Tibial artery (tissue), 4 donors: ENCODE data around the gene CCDC91.

Experiments
- DNase-seq, 2 donors: peaks; one replicate each; pipeline ENCODE4 v3.0.0-alpha.2; 2019
- H3K27ac ChIP-seq, 2 donors: fragments of 200-600 bp; sonication (generic) in 1 of 2; 1 replicate in 1 of 2; 2 replicates in 1 of 2; pipeline ENCODE4 v1.5.1; 2018 to 2019; ENCODE audit warnings: mild to moderate bottlenecking in 1 of 2
- H3K27me3 ChIP-seq, 2 donors: fragments of 200-600 bp; sonication (generic) in 1 of 2; one replicate each; pipeline versions ENCODE4 v1.5.1 to v1.6.0; 2016 to 2019
- H3K36me3 ChIP-seq, 3 donors: fragments of 200-600 bp; sonication (generic) in 2 of 3; one replicate each; pipeline ENCODE4 v1.5.1; 2016 to 2019; ENCODE audit warnings: mild to moderate bottlenecking in 2 of 3
- H3K4me1 ChIP-seq, 4 donors: fragments of 200-600 bp; sonication (generic) in 2 of 4; 1 replicate in 3 of 4; 2 replicates in 1 of 4; pipeline ENCODE4 v1.5.1; 2016 to 2019
- H3K4me3 ChIP-seq, 2 donors: fragments of 200-600 bp; sonication (generic) in 1 of 2; 1 replicate in 1 of 2; 2 replicates in 1 of 2; pipeline ENCODE4 v1.5.1; 2018 to 2019; ENCODE audit warnings: mild to moderate bottlenecking in 2 of 2
- H3K9me3 ChIP-seq, 3 donors: fragments of 200-600 bp; sonication (generic) in 1 of 3; one replicate each; pipeline ENCODE4 v1.5.1; 2016 to 2019
- intact Hi-C: fragments of 100-400 bp; cut with DNase I; formaldehyde crosslinking; loops from one replicate; pipeline ENCODE4 v1.15.0; 2023; ENCODE audit warnings: low total_unique reads
- TF ChIP-seq, protein P1 (sequence below), 2 experiments: fragments of 200-600 bp in 1 of 2; fragments of 450-650 bp in 1 of 2; IDR thresholded peaks; one replicate each; pipeline ENCODE4 v1.5.1; 2017 to 2019; ENCODE audit warnings: antibody characterized with exemption in 2 of 2, mild to moderate bottlenecking in 1 of 2, moderate library complexity in 1 of 2

Gene CCDC91

DNA sequence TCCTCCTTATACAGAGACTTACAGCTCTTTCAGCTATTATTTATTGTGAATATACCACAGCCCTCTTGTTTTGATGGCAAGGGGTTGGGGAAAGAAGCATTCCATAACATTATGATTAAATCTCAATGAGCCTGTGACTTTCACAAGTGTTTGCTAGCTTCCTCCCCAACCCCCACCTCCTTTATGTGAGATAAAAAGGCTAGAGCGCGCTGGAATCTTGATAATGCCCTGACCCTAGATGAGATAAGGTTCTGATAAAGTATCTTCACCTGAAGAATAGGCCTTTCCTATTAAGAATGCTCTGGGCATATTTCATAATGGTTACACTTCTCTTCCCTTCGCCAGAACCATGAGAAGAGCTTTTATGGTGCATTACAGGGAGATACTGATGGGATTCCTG lies 236.8 kb downstream of the CCDC91 start:
- no peaks in the 10 kb centered on the region for H3K36me3 ChIP-seq
- no peak overlapping the region for H3K27ac ChIP-seq
- TF ChIP-seq, protein P1, sequence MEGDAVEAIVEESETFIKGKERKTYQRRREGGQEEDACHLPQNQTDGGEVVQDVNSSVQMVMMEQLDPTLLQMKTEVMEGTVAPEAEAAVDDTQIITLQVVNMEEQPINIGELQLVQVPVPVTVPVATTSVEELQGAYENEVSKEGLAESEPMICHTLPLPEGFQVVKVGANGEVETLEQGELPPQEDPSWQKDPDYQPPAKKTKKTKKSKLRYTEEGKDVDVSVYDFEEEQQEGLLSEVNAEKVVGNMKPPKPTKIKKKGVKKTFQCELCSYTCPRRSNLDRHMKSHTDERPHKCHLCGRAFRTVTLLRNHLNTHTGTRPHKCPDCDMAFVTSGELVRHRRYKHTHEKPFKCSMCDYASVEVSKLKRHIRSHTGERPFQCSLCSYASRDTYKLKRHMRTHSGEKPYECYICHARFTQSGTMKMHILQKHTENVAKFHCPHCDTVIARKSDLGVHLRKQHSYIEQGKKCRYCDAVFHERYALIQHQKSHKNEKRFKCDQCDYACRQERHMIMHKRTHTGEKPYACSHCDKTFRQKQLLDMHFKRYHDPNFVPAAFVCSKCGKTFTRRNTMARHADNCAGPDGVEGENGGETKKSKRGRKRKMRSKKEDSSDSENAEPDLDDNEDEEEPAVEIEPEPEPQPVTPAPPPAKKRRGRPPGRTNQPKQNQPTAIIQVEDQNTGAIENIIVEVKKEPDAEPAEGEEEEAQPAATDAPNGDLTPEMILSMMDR (IDR thresholded peaks at IDR 0.05): no peak
- H3K4me1 ChIP-seq: no peaks in the 10 kb centered on the region
- no peak overlapping the region for H3K4me3 ChIP-seq
- no peaks in the 10 kb centered on the region for H3K9me3 ChIP-seq
- no peaks in the 10 kb centered on the region for H3K27me3 ChIP-seq
- DNase-seq: no peak
- intact Hi-C loops: no loop called here

DNA sequence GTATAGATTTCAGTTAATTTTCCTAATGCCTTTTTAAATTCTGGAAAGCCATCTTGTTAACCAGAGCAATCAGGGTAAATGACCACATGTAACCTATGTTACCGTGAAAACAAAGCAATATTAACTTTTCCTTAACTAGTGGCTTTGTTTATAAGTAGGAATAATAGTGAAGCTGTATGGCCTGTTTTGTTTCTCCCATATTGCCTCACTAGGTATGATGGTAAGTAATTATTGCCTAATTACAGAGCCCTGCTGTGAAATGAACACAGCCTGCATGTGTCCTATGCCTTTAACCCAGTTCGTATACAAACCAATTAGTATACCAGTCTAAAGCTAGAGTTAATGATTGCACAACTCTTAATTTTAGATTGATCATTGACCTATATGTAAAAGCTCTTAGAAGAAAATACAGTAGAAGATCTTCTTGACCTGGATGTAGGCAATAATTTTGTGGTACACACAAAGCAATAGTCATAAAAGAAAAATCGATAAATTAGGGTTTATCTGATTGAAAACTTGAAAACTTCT lies 249.9 kb downstream of the CCDC91 start:
- no peak overlapping the region for H3K4me3 ChIP-seq
- no peak for DNase-seq
- intact Hi-C loops: no loop called here

DNA sequence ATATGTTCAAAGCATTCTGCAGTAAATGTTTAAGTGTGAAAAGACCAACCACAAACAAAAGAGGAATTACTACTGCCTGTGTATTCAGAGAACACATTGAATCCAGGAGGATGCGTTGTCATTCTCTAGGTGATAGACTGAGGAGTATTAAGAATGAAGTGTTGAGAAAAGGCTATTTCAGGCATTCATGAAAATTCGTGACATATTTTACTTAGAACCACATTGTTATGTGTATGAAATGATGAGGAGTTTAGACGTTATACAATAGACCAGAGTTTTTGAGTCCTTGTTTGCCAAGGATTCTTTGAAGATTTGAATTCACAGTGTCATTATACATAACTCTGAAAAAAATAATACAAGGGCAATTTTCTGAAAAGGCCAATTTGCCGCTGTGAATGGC lies 251.8 kb downstream of the CCDC91 start:
- intact Hi-C loops: no loop called here
- H3K36me3 ChIP-seq: no peaks in the 10 kb centered on the region
- TF ChIP-seq, protein P1 (IDR thresholded peaks at IDR 0.05): no peak
- H3K4me3 ChIP-seq: no peak overlapping the region
- no peaks in the 10 kb centered on the region for H3K27me3 ChIP-seq
- DNase-seq: no peak
- no peaks in the 10 kb centered on the region for H3K4me1 ChIP-seq
- H3K9me3 ChIP-seq: no peaks in the 10 kb centered on the region
- no peak overlapping the region for H3K27ac ChIP-seq

More for the DNA sequence above, 249.9 kb downstream of the CCDC91 start:
- Histone ChIP-seq H3K36me3 (no peaks in the 10 kb centered on the region), H3K27ac (no peak overlapping the region), H3K27me3 (no peaks in the 10 kb centered on the region), H3K4me1 (no peaks in the 10 kb centered on the region), H3K9me3 (no peaks in the 10 kb centered on the region)
- TF ChIP-seq, protein P1 (IDR thresholded peaks at IDR 0.05): no peak

DNA sequence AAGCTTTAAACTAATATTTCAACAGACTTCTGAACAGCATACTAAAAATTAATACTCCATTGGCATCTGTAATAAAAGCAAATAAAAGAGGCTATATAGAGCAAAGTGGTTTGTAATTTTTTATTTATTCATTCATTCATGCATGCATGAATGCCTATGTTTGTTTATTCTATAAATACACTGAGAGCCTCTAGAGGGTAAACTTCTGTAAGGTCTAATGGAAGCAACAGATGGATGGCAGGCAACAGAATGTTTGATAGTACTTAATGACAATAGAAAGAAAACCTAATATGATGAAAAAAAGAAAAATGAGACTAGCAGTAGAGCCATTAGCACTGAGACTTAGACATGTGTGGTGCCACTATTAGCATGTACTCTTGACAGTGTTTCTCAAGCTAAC lies 253.1 kb downstream of the CCDC91 start:
- H3K9me3 ChIP-seq: no peaks in the 10 kb centered on the region
- H3K4me3 ChIP-seq: no peak overlapping the region
- no peak overlapping the region for H3K27ac ChIP-seq
- no peaks in the 10 kb centered on the region for H3K27me3 ChIP-seq
- no peaks in the 10 kb centered on the region for H3K36me3 ChIP-seq
- TF ChIP-seq, protein P1 (IDR thresholded peaks at IDR 0.05): no peak
- no peaks in the 10 kb centered on the region for H3K4me1 ChIP-seq
- no peak for DNase-seq
- intact Hi-C loops: no loop called here

DNA sequence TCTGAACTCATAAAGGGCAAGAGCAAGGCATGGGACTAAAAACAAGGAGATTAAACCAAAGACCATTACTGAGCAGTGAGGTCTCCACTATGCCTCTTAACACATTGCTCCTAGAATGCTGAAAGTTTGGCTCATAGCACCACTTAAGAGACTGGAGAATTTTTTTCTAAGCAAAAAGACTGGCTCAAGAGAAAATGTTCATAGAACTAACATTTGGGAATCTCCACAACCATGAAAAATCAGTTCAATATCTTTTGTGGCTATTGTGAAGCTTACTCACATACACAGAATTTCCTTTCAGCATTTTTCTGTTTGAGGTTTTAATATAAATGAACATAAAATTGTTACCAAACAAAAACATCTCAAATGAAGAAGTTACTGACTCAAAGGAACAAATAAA lies 255.8 kb downstream of the CCDC91 start:
- Histone ChIP-seq H3K36me3 (no peaks in the 10 kb centered on the region), H3K4me1 (no peaks in the 10 kb centered on the region), H3K4me3 (no peak overlapping the region), H3K9me3 (no peaks in the 10 kb centered on the region), H3K27ac (no peak overlapping the region), H3K27me3 (no peaks in the 10 kb centered on the region)
- TF ChIP-seq, protein P1 (IDR thresholded peaks at IDR 0.05): no peak
- intact Hi-C loops: no loop called here
- DNase-seq: no peak

DNA sequence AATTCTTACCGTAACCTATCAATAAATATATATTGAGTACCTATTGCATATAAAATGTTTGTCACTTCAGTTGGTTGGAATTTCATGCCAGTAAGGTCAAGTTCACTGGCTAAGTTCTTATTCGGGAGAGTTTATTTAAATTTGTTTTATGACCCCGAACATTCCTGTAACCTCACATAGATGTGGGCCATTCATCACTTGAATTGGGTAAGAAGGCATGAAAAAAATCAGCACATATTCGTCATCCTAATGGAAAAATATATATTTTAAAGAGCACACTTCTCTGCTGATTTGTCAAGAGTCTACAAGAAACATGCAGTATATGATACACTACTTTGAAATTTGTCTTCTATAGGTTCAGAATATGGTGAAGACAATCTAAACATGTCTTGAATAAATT lies 263.4 kb downstream of the CCDC91 start:
- DNase-seq: no peak
- H3K4me1 ChIP-seq: peaks cover 0 to 7% (median 3%) of the 10 kb centered on the region in 4 donors
- TF ChIP-seq, protein P1 (IDR thresholded peaks at IDR 0.05): no peak
- no peaks in the 10 kb centered on the region for H3K36me3 ChIP-seq
- H3K27me3 ChIP-seq: no peaks in the 10 kb centered on the region
- no peak overlapping the region for H3K4me3 ChIP-seq
- H3K9me3 ChIP-seq: no peaks in the 10 kb centered on the region
- no peak overlapping the region for H3K27ac ChIP-seq
- intact Hi-C loops: loop anchor here (1.0 kb wide), 1 partner anchor 20 kb away; no protein-coding TSS in a partner anchor
